Naive thymus-derived CD4-positive, alpha-beta T cell (primary cell): Measurements from ENCODE around the gene HSPBAP1. TPM values are rescaled to one million over a fixed set of nuclear protein-coding genes. Genes with fewer than 3 reads are reported as not detected.

Experiments used
- ATAC-seq: fragments of 150-1000 bp; cut with Tn5 transposase; 2 replicates; pipeline ENCODE4 v1.10.0; 2021; ENCODE audit warnings: mild to moderate bottlenecking, moderate library complexity
- CTCF ChIA-PET: fragments of 350-600 bp; sonication (Branson Sonifier 250); formaldehyde crosslinking; loops from one replicate; lab custom pipeline; 2021; ENCODE audit warnings: antibody characterized with exemption; lab: Charles Lee
- POLR2A ChIA-PET: fragments of 350-600 bp; sonication (Branson Sonifier 250); formaldehyde crosslinking; loops from one replicate; lab custom pipeline; 2021; ENCODE audit warnings: antibody characterized with exemption, inconsistent platforms; lab: Charles Lee
- DNase-seq, 9 donors: peaks; one replicate each; pipeline versions ENCODE4 v3.0.0 to v3.0.0-alpha.2; 2020 to 2022; ENCODE audit warnings: mixed read lengths in 1 of 9
- H3K27ac ChIP-seq: one replicate; pipeline ENCODE4 v1.7.0; 2013; ENCODE audit warnings: mild to moderate bottlenecking, low read depth, low read length, moderate library complexity
- H3K27me3 ChIP-seq, 2 donors: one replicate each; pipeline ENCODE4 v1.7.0; 2013; ENCODE audit warnings: low read length in 2 of 2, mild to moderate bottlenecking in 2 of 2, moderate library complexity in 2 of 2; ENCODE audit not compliant: control insufficient read depth in 2 of 2, insufficient read depth in 2 of 2
- H3K36me3 ChIP-seq, 3 experiments: 1 replicate in 2 of 3; 2 replicates in 1 of 3; pipeline ENCODE4 v1.7.0; 2013; ENCODE audit warnings: low read length in 3 of 3, mild to moderate bottlenecking in 3 of 3, moderate library complexity in 1 of 3; ENCODE audit not compliant: insufficient read depth in 3 of 3, control insufficient read depth in 2 of 3
- H3K4me1 ChIP-seq, 2 donors: one replicate each; pipeline ENCODE4 v1.7.0; 2013; ENCODE audit warnings: low read length in 2 of 2, mild to moderate bottlenecking in 2 of 2, moderate library complexity in 1 of 2; ENCODE audit not compliant: control insufficient read depth in 2 of 2, insufficient read depth in 2 of 2
- H3K4me3 ChIP-seq: 2 replicates; pipeline ENCODE4 v1.7.0; 2013; ENCODE audit warnings: mild to moderate bottlenecking, low read length
- H3K9me3 ChIP-seq, 3 experiments: 1 replicate in 2 of 3; 2 replicates in 1 of 3; pipeline ENCODE4 v1.7.0; 2013; ENCODE audit warnings: low read length in 3 of 3; ENCODE audit not compliant: control insufficient read depth in 2 of 3
- H3K27ac Mint-ChIP-seq, 9 donors: one replicate each; pipeline ENCODE4 v1.8.0; 2020 to 2022; ENCODE audit warnings: mixed read lengths in 9 of 9, mild to moderate bottlenecking in 8 of 9, moderate library complexity in 5 of 9, inconsistent platforms in 2 of 9
- H3K27me3 Mint-ChIP-seq, 5 donors: one replicate each; pipeline ENCODE4 v1.8.0; 2021 to 2022; ENCODE audit warnings: mixed read lengths in 5 of 5, mild to moderate bottlenecking in 1 of 5
- H3K36me3 Mint-ChIP-seq, 5 donors: one replicate each; pipeline ENCODE4 v1.8.0; 2020 to 2022; ENCODE audit warnings: mixed read lengths in 5 of 5, mild to moderate bottlenecking in 3 of 5, inconsistent platforms in 1 of 5
- H3K4me1 Mint-ChIP-seq, 7 donors: one replicate each; pipeline ENCODE4 v1.8.0; 2020 to 2022; ENCODE audit warnings: mixed read lengths in 7 of 7, mild to moderate bottlenecking in 3 of 7, inconsistent platforms in 1 of 7
- H3K4me3 Mint-ChIP-seq, 10 donors: one replicate each; pipeline ENCODE4 v1.8.0; 2020 to 2022; ENCODE audit warnings: mild to moderate bottlenecking in 10 of 10, mixed read lengths in 10 of 10, moderate library complexity in 6 of 10, inconsistent platforms in 2 of 10
- H3K9me3 Mint-ChIP-seq, 11 donors: one replicate each; pipeline ENCODE4 v1.8.0; 2020 to 2022; ENCODE audit warnings: mixed read lengths in 11 of 11, mild to moderate bottlenecking in 4 of 11, inconsistent platforms in 1 of 11, moderate library complexity in 1 of 11
- intact Hi-C, 2 donors: fragments of 100-400 bp; cut with micrococcal nuclease; formaldehyde crosslinking; loops; one replicate each; pipeline ENCODE4 v1.15.1; 2023
- polyA plus RNA-seq, 2 donors: library from polyadenylated mRNA; unstranded; fragments of 300-500 nt; fragmentation: Illumina TruSeq; gene quantifications; one replicate each; pipeline ENCODE4 v1.2.3, GENCODE V29; 2021
- total RNA-seq, 6 experiments: library from RNA in 5 of 6; stranded (reverse) in 5 of 6; gene quantifications; 1 replicate in 5 of 6; 2 replicates in 1 of 6; pipeline ENCODE4 v1.2.3 and lab custom pipeline; 2021 to 2026

Gene HSPBAP1
- total and polyA plus RNA-seq, 7 experiments from 2014 or later: 7.1 to 31.5 (median 21.7) TPM

DNA sequence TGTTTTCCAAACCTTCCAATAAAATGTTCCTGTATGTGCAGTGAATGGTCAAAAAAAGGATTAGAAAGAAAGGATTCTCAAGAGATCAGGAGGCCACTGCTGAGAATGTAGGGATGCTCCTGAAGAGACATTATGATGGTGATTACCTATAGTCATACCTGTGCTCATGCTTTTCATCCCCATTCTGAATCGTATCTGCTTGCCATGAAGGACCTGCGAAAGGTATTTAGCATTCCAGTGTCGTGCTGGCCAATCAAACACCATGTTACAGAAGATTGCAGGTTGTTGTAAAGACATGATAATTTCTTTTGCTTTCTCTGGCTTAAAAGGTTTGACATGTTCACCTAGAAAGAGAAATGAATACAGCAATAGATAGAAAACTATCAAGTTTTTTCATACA lies 16.1 kb downstream of the HSPBAP1 start:
- Histone ChIP-seq H3K27me3 (no peaks in the 10 kb centered on the region), H3K4me3 (no peak overlapping the region), H3K4me1 (no peaks in the 10 kb centered on the region), H3K27ac (no peak overlapping the region), H3K9me3 (no peaks in the 10 kb centered on the region), H3K36me3 (peaks cover 0 to 5% (median 0%) of the 10 kb centered on the region in 3 experiments)
- Mint-ChIP-seq H3K36me3 (peaks cover 2 to 21% (median 14%) of the 10 kb centered on the region in 5 donors), H3K27ac (no peak overlapping the region), H3K27me3 (no peaks in the 10 kb centered on the region), H3K9me3 (peaks cover 0 to 2% (median 0%) of the 10 kb centered on the region in 11 donors), H3K4me3 (no peak overlapping the region), H3K4me1 (peaks cover 0 to 6% (median 0%) of the 10 kb centered on the region in 7 donors)
- ATAC-seq (no peak), DNase-seq (no peak)
- POLR2A ChIA-PET: no interaction called here
- intact Hi-C loops: no loop called here
- CTCF ChIA-PET: no interaction called here

DNA sequence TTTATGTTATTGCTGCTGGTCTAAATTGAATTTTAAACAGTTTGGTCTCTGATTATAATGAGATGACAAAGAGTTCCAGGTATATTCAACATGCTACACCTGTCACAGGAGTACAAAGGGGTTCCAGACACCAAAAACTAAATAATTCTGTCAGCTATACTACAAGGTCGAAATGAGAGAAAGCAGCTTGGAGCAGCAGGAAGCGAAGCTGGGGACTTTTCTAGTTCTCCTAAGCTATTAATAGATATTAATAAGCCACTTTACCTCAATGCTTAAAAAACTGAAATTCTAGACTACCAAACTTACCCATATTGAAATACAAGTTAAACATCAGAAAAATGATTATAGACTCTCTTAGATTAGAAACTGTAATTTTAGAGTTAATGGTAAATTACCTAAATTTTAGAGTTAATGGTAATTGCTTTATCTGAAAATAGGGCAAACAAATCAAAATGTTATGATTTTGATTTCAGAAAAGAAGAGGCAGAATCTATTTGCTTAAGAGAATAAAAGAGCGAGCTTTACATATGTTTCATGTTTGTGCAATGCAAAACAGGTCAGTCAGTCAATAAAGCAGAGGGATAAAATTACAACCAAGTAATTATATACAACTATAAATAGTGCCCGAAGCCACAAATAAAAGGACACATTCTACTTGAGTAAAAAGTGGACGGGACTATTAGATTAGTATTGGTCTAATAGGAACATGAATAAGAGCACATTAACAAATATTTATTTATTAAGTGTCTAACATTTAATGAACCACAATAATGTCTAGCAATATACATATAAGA lies 16.8 kb downstream of the HSPBAP1 start:
- H3K27ac ChIP-seq: no peak overlapping the region
- Mint-ChIP-seq H3K36me3 (peaks cover 2 to 21% (median 14%) of the 10 kb centered on the region in 5 donors), H3K9me3 (peaks cover 0 to 2% (median 0%) of the 10 kb centered on the region in 11 donors), H3K27ac (no peak overlapping the region), H3K4me3 (no peak overlapping the region), H3K4me1 (peaks cover 0 to 6% (median 0%) of the 10 kb centered on the region in 7 donors), H3K27me3 (no peaks in the 10 kb centered on the region)
- intact Hi-C loops: no loop called here
- DNase-seq: no peak
- CTCF ChIA-PET: no interaction called here
- no peaks in the 10 kb centered on the region for H3K9me3 ChIP-seq
- ATAC-seq: no peak
- no peak overlapping the region for H3K4me3 ChIP-seq
- H3K36me3 ChIP-seq: peaks cover 0 to 5% (median 0%) of the 10 kb centered on the region in 3 experiments
- no peaks in the 10 kb centered on the region for H3K4me1 ChIP-seq
- H3K27me3 ChIP-seq: no peaks in the 10 kb centered on the region
- POLR2A ChIA-PET: interaction anchor here (1.4 kb wide), 1 partner anchor 8 kb away, joined by 5 read pairs; no protein-coding TSS in a partner anchor

DNA sequence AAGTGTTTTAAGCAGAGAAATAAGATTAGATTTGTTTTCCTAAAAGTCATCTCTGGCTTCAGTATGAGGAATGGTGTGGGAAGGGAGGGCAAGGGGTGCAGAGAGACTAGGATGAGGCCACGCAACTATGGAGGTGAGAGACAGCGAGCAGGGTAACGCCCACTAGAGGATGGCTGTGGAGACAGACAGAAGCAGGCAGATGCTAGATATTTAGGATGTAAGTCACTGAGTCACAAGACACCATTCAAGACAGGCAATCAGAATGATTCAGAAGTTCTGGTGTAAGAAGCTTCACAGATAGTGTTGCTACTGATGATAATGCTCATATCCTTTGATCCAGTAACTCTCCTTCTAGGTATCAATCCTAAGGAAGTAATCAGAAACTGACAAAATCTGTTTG lies 19.1 kb downstream of the HSPBAP1 start:
- Histone ChIP-seq H3K4me1 (no peaks in the 10 kb centered on the region), H3K9me3 (no peaks in the 10 kb centered on the region), H3K36me3 (peaks cover 0 to 5% (median 0%) of the 10 kb centered on the region in 3 experiments), H3K27ac (no peak overlapping the region), H3K27me3 (no peaks in the 10 kb centered on the region), H3K4me3 (no peak overlapping the region)
- Mint-ChIP-seq H3K36me3 (peaks cover 3 to 20% (median 9%) of the 10 kb centered on the region in 5 donors), H3K4me3 (no peak overlapping the region), H3K27ac (no peak overlapping the region), H3K9me3 (no peaks in the 10 kb centered on the region), H3K4me1 (peaks cover 0 to 6% (median 0%) of the 10 kb centered on the region in 7 donors), H3K27me3 (no peaks in the 10 kb centered on the region)
- intact Hi-C loops: no loop called here
- DNase-seq (no peak), ATAC-seq (peak; percentile 75)
- ChIA-PET CTCF (interaction anchor here (0.6 kb wide), 1 partner anchor 70 kb away, joined by 3 read pairs; no protein-coding TSS in a partner anchor), POLR2A (interaction anchor here (1.6 kb wide), 1 partner anchor 19 kb away, joined by 7 read pairs; the partner anchor contains the start of gene HSPBAP1)

DNA sequence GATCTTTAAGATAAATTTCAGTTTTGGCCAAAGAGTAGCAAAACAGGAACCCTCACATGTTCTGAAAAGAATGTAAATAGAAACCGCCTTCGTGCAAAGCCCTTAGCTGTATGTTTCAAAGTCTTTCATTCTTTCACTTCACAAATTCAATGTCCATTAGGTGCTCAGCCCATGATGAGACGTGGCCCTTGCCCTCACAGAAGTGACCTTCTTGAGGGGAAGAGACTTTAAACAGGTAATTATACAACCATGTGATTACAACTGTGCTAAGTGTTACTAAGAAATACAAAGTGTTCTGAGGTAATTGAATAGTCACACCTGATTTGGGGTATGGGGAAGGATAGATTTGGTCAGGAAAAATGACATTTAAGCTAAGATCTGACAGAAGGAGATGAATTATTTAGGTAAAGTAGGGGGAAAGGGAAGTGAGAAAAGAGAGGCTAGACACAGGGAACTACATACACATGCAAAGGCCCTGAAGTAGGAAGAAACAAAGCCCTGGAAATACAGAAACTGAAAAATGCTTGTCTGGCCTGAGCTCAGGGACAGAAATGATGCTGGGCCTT lies 19.6 kb downstream of the HSPBAP1 start:
- Mint-ChIP-seq H3K27ac (peak overlapping the region in 1 of 9 donors; percentile 26), H3K36me3 (peaks cover 3 to 23% (median 12%) of the 10 kb centered on the region in 5 donors), H3K4me1 (peaks cover 0 to 6% (median 0%) of the 10 kb centered on the region in 7 donors), H3K4me3 (no peak overlapping the region), H3K9me3 (no peaks in the 10 kb centered on the region), H3K27me3 (no peaks in the 10 kb centered on the region)
- CTCF ChIA-PET: interaction anchor here (0.6 kb wide), 1 partner anchor 71 kb away, joined by 3 read pairs; no protein-coding TSS in a partner anchor
- ATAC-seq (peak; percentile 40), DNase-seq (no peak)
- Histone ChIP-seq H3K27me3 (no peaks in the 10 kb centered on the region), H3K4me1 (no peaks in the 10 kb centered on the region), H3K36me3 (peaks cover 0 to 5% (median 0%) of the 10 kb centered on the region in 3 experiments), H3K4me3 (no peak overlapping the region), H3K27ac (no peak overlapping the region), H3K9me3 (no peaks in the 10 kb centered on the region)
- intact Hi-C loops: no loop called here
- POLR2A ChIA-PET: interaction anchor here (0.7 to 1.6 kb wide), 2 partner anchors 16 to 19 kb away, joined by 3 to 7 read pairs; partner anchors contain the start of gene HSPBAP1

DNA sequence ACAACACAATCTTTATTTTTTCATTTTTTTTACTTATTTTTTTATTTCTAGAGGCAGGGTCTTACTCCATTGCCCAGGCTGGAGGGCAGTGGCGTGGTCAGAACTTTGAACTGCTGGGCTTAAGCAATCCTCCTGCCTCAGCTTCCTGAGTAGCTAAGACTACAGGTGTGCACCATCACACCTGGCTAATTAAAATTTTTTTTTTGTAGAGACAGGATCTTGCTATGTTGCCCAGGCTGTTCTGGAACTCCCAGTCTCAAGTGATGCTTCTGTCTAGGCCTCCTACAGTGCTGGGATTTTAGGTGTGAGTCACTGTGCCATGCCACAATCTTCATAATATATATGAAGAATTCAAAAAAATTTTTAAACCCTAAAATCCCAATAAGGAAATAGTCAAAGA lies 20.8 kb downstream of the HSPBAP1 start:
- peaks cover 3 to 31% (median 18%) of the 10 kb centered on the region in 5 donors for H3K36me3 Mint-ChIP-seq
- no peaks in the 10 kb centered on the region for H3K4me1 ChIP-seq
- ATAC-seq: no peak

DNA sequence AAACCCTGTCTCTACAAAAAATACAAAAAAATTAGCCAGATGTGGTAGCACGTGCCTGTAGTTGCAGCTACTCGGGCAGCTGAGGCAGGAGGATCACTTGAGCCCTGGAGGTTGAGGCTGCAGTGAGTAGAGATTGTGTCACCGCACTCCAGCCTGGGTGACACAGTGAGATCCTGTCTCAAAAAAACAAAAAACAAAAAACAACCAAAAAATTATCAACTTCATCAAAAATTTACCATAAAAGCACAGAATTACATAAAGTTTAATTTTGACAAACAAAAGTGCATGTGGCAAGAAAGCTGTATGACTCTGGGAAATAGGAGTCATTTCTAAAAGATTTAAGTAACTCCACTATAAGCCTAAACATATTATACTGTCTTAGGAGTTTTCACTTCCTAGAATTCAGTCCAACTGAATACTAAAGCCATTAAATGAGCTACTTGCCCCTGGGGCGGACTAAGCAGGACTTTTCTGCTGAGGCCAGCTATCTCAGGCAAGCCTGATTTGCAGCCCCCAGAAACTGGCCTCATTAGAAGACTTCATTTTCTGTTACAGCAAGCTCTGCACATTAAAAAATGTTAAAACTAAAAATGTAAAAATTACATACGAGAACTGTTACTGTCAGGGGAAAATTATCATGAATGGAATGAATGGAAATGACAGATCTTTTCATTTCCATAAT lies 23.0 kb downstream of the HSPBAP1 start:
- POLR2A ChIA-PET: no interaction called here
- intact Hi-C loops: no loop called here

More for the DNA sequence above, 20.8 kb downstream of the HSPBAP1 start:
- H3K27me3 ChIP-seq: no peaks in the 10 kb centered on the region
- H3K4me3 Mint-ChIP-seq: no peak overlapping the region
- CTCF ChIA-PET: interaction anchor here (0.6 kb wide), 1 partner anchor 18 kb away, joined by 3 read pairs; no protein-coding TSS in a partner anchor
- H3K27ac ChIP-seq: no peak overlapping the region
- POLR2A ChIA-PET: interaction anchor here (0.7 to 1.1 kb wide), 2 partner anchors 12 to 27 kb away, joined by 3 to 4 read pairs; no protein-coding TSS in a partner anchor
- intact Hi-C loops: no loop called here
- no peaks in the 10 kb centered on the region for H3K9me3 Mint-ChIP-seq
- H3K9me3 ChIP-seq: no peaks in the 10 kb centered on the region
- H3K36me3 ChIP-seq: peaks cover 0 to 10% (median 0%) of the 10 kb centered on the region in 3 experiments
- H3K27ac Mint-ChIP-seq: no peak overlapping the region
- DNase-seq: no peak
- H3K27me3 Mint-ChIP-seq: no peaks in the 10 kb centered on the region
- peaks cover 0 to 8% (median 0%) of the 10 kb centered on the region in 7 donors for H3K4me1 Mint-ChIP-seq
- no peak overlapping the region for H3K4me3 ChIP-seq

More for the DNA sequence above, 23.0 kb downstream of the HSPBAP1 start:
- no peaks in the 10 kb centered on the region for H3K4me1 ChIP-seq
- Mint-ChIP-seq H3K36me3 (peaks cover 3 to 40% (median 21%) of the 10 kb centered on the region in 5 donors), H3K4me3 (no peak overlapping the region), H3K9me3 (no peaks in the 10 kb centered on the region), H3K4me1 (peaks cover 0 to 13% (median 0%) of the 10 kb centered on the region in 7 donors), H3K27ac (peak overlapping the region in 1 of 9 donors; percentile 21), H3K27me3 (no peaks in the 10 kb centered on the region)
- no peak overlapping the region for H3K4me3 ChIP-seq
- DNase-seq (no peak), ATAC-seq (no peak)
- peaks cover 0 to 16% (median 0%) of the 10 kb centered on the region in 3 experiments for H3K36me3 ChIP-seq
- no peaks in the 10 kb centered on the region for H3K9me3 ChIP-seq
- H3K27ac ChIP-seq: no peak overlapping the region
- no peaks in the 10 kb centered on the region for H3K27me3 ChIP-seq
- CTCF ChIA-PET: no interaction called here
